ENCODE measurements around the gene ANO2.

Gene ANO2

GRCh38 chr12:5622280-5622679 is 322.8 kb downstream of the ANO2 start:
- no peak for DNase-seq (ENCODE audit: low read depth)

GRCh38 chr12:5621329-5621728 is 323.7 kb downstream of the ANO2 start:
- no peak for DNase-seq (ENCODE audit: low read depth)

GRCh38 chr12:5620896-5621295 is 324.2 kb downstream of the ANO2 start:
- no peak for DNase-seq (ENCODE audit: low read depth)

- DNase-seq (ENCODE audit: low read depth): no peak
These were observed 325.4 kb downstream of the ANO2 start for GRCh38 chr12:5619628-5620027.

GRCh38 chr12:5616854-5617253 is 328.2 kb downstream of the ANO2 start:
- DNase-seq (ENCODE audit: low read depth): no peak

GRCh38 chr12:5615760-5616159 is 329.3 kb downstream of the ANO2 start:
- DNase-seq (ENCODE audit: low read depth): no peak

GRCh38 chr12:5614256-5614655 is 330.8 kb downstream of the ANO2 start:
- peak; percentile 12 for DNase-seq (ENCODE audit: low read depth)

GRCh38 chr12:5612556-5613410 is 332.3 kb downstream of the ANO2 start:
- DNase-seq (ENCODE audit: low read depth): no peak

GRCh38 chr12:5611162-5611561 is 333.9 kb downstream of the ANO2 start:
- DNase-seq (ENCODE audit: low read depth): no peak

- DNase-seq (ENCODE audit: low read depth): no peak
These were observed 345.7 kb downstream of the ANO2 start for GRCh38 chr12:5599378-5599777.

- DNase-seq (ENCODE audit: low read depth): no peak
These were observed 351.1 kb downstream of the ANO2 start for GRCh38 chr12:5593998-5594397.

GRCh38 chr12:5593086-5593485 is 352.0 kb downstream of the ANO2 start:
- DNase-seq (ENCODE audit: low read depth): no peak

- DNase-seq (ENCODE audit: low read depth): no peak
These were observed 352.7 kb downstream of the ANO2 start for GRCh38 chr12:5592310-5592709.

GRCh38 chr12:5590316-5590715 is 354.7 kb downstream of the ANO2 start:
- DNase-seq (ENCODE audit: low read depth): no peak

GRCh38 chr12:5589054-5589453 is 356.0 kb downstream of the ANO2 start:
- DNase-seq (ENCODE audit: low read depth): no peak

- DNase-seq (ENCODE audit: low read depth): no peak
These were observed 356.5 kb downstream of the ANO2 start for GRCh38 chr12:5588591-5588990.

- no peak for DNase-seq (ENCODE audit: low read depth)
These were observed 356.9 kb downstream of the ANO2 start for GRCh38 chr12:5588176-5588575.

GRCh38 chr12:5587711-5588121 is 357.3 kb downstream of the ANO2 start:
- no peak for DNase-seq (ENCODE audit: low read depth)

GRCh38 chr12:5586201-5586600 is 358.9 kb downstream of the ANO2 start:
- DNase-seq (ENCODE audit: low read depth): peak; percentile 47

- DNase-seq (ENCODE audit: low read depth): no peak
These were observed 359.9 kb downstream of the ANO2 start for GRCh38 chr12:5585178-5585577.

GRCh38 chr12:5584412-5585175 is 360.5 kb downstream of the ANO2 start:
- DNase-seq (ENCODE audit: low read depth): no peak

- DNase-seq (ENCODE audit: low read depth): no peak
These were observed 362.5 kb downstream of the ANO2 start for GRCh38 chr12:5582541-5582940.

GRCh38 chr12:5582018-5582417 is 363.0 kb downstream of the ANO2 start:
- DNase-seq (ENCODE audit: low read depth): no peak
